Ovary (tissue), 9 donors: Measurements from ENCODE around the gene HDAC10. TPM values are rescaled to one million over a fixed set of nuclear protein-coding genes. Genes with fewer than 3 reads are reported as not detected.

ENCODE experiments used
- DNase-seq, 5 donors: peaks; one replicate each; pipeline ENCODE4 v3.0.0-alpha.2; 2019 to 2020
- H3K27ac ChIP-seq, 2 donors: fragments of 200-600 bp; one replicate each; pipeline versions ENCODE4 v1.5.1 to v1.8.0; 2019 to 2022
- H3K27me3 ChIP-seq: fragments of 200-600 bp; one replicate; pipeline ENCODE4 v1.8.0; 2022
- H3K36me3 ChIP-seq: fragments of 200-600 bp; sonication (generic); one replicate; pipeline ENCODE4 v1.5.1; 2019
- H3K4me1 ChIP-seq: one replicate; pipeline ENCODE4 v1.8.1; 2013; ENCODE audit warnings: mild to moderate bottlenecking, moderate library complexity; ENCODE audit not compliant: insufficient read depth
- H3K4me3 ChIP-seq: fragments of 200-600 bp; sonication (generic); one replicate; pipeline ENCODE4 v1.5.1; 2017
- H3K9me3 ChIP-seq, 2 donors: fragments of 200-600 bp in 1 of 2; sonication (generic) in 1 of 2; one replicate each; pipeline versions ENCODE4 v1.5.1 to v1.8.1; 2013 to 2019; ENCODE audit warnings: mild to moderate bottlenecking in 1 of 2, moderate library complexity in 1 of 2
- CTCF ChIP-seq, 3 donors: fragments of 450-650 bp in 2 of 3; fragments of 200-600 bp in 1 of 3; IDR thresholded peaks; one replicate each; pipeline versions ENCODE4 v1.5.1 to v1.8.0; 2016 to 2022; ENCODE audit warnings: antibody characterized with exemption in 3 of 3, mild to moderate bottlenecking in 1 of 3
- EP300 ChIP-seq: sonication (generic); formaldehyde crosslinking; IDR thresholded peaks from one replicate; pipeline ENCODE4 v1.6.1; 2017; ENCODE audit warnings: antibody characterized with exemption
- POLR2A ChIP-seq: fragments of 450-650 bp; IDR thresholded peaks from one replicate; pipeline ENCODE4 v1.6.1; 2017; ENCODE audit warnings: antibody characterized with exemption, mild to moderate bottlenecking, moderate library complexity
- WGBS, 3 donors: extraction: QIAGEN DNeasy Blood & Tissue Kit in 1 of 3; methylation state at CpG; one replicate each; pipeline versions ENCODE4 v1.1.5 to v1.1.7; 2013 to 2017; 5-methylcytosine and 5-hydroxymethylcytosine counted together
- intact Hi-C, 4 donors: fragments of 100-400 bp; cut with DNase I; formaldehyde crosslinking; loops; one replicate each; pipeline versions ENCODE4 v1.11.0 to v1.15.1; 2022 to 2023
- polyA plus RNA-seq, 2 donors: library from polyadenylated mRNA; stranded (reverse); fragments of 200-250 nt in 1 of 2; fragments of 350-450 nt in 1 of 2; fragmentation: Illumina TruSeq in 1 of 2; extraction: RNeasy Lipid Tissue Mini Kit (QIAGEN cat#74804) in 1 of 2; gene quantifications; one replicate each; pipeline ENCODE4 v1.2.3, GENCODE V29; 2013 to 2014
- total RNA-seq, 7 donors: library from RNA; depleted of rRNA in 2 of 7; stranded (reverse); fragments of >200 nt in 2 of 7; fragmentation: NEBNext Ultra II Directional in 3 of 7; extraction: Animal tissue kit (Norgen Biotek cat#: 25700) in 3 of 7; gene quantifications; one replicate each; pipeline versions ENCODE4 v1.1.0 to v1.2.4, GENCODE V29; 2016 to 2023
- donor health status: DM: no; HTN: no; CAD: no; lungs with moderate emphysema.
- donor health status: DM: no; HTN: no; CAD: no.
- donor health status: Bipolar disorder and iron deficiency.
- donor health status: DM: yes; HTN: yes; CAD: no.
- donor health status: DM: no; HTN: no; CAD: no.
- donor health status: DM: yes; HTN: yes; CAD: no.

HDAC10 gene
- total and polyA plus RNA-seq, 9 donors = 2.3 to 44.6 (median 38.9) TPM

GRCh38 chr22:50221410-50222300 is 29.4 kb downstream of the HDAC10 start:
- Histone ChIP-seq H3K36me3 (no peaks in the 10 kb centered on the region), H3K27ac (no peak overlapping the region), H3K4me1 (peaks cover 4% of the 10 kb centered on the region), H3K27me3 (no peaks in the 10 kb centered on the region), H3K4me3 (no peak overlapping the region), H3K9me3 (no peaks in the 10 kb centered on the region)
- no peak for TF ChIP-seq CTCF (IDR thresholded peaks at IDR 0.05)
- TF ChIP-seq POLR2A = no peak
- TF ChIP-seq EP300 = no peak
- WGBS, 3 donors = 82 to 90% (median 88%) methylated on average over 15 to 19 of the region's 19 CpGs
- intact Hi-C loops = no loop called here
- DNase-seq = no peak

- no peak overlapping the region for H3K4me3 ChIP-seq
- intact Hi-C loops = no loop called here
- H3K36me3 ChIP-seq = no peaks in the 10 kb centered on the region
- H3K27me3 ChIP-seq = no peaks in the 10 kb centered on the region
- no peak overlapping the region for H3K27ac ChIP-seq
- H3K9me3 ChIP-seq = no peaks in the 10 kb centered on the region
- peaks cover 4% of the 10 kb centered on the region for H3K4me1 ChIP-seq
- 87 to 90% (median 87%) methylated on average over 45 of the region's 45 CpGs for WGBS, 3 donors
- DNase-seq = peak in 1 of 5 donors; percentile 33
- TF ChIP-seq POLR2A = no peak
- no peak for TF ChIP-seq CTCF (IDR thresholded peaks at IDR 0.05)
- TF ChIP-seq EP300 = no peak
These were observed 30.3 kb downstream of the HDAC10 start for GRCh38 chr22:50220603-50221409.

- Histone ChIP-seq H3K4me1 (peaks cover 4% of the 10 kb centered on the region), H3K36me3 (no peaks in the 10 kb centered on the region), H3K27me3 (no peaks in the 10 kb centered on the region), H3K4me3 (no peak overlapping the region), H3K27ac (no peak overlapping the region), H3K9me3 (no peaks in the 10 kb centered on the region)
- TF ChIP-seq POLR2A (no peak), EP300 (no peak), CTCF (IDR thresholded peaks at IDR 0.05) (no peak)
- intact Hi-C loops = loop anchor here in 1 of 4 donors (5.0 kb wide), 1 partner anchor 73 kb away; no protein-coding TSS in a partner anchor
- WGBS, 3 donors = 66 to 72% (median 72%) methylated on average over 20 to 25 of the region's 25 CpGs
- peak in 1 of 5 donors; percentile 31 for DNase-seq
These were observed 31.1 kb downstream of the HDAC10 start for GRCh38 chr22:50219800-50220602.
